Mesenchymal stem cell (in vitro differentiated cells and primary cell): ENCODE results near the gene FAM227B.
A peak's percentile ranks its signal among the peaks of the same experiment; 100 is the strongest.

Experiments used
- DNase-seq: peaks from one replicate; pipeline ENCODE4 v3.0.0-alpha.2; 2013
- H2AFZ ChIP-seq: one replicate; pipeline ENCODE4 v1.6.1; 2013; ENCODE audit warnings: low read depth, mild to moderate bottlenecking, control low read depth, inconsistent platforms, low read length, moderate library complexity
- H2AK5ac ChIP-seq: 2 replicates; pipeline ENCODE4 v1.6.1; 2013; ENCODE audit warnings: low read length, moderate library complexity, mild to moderate bottlenecking, inconsistent platforms; ENCODE audit not compliant: severe bottlenecking
- H2BK120ac ChIP-seq: one replicate; pipeline ENCODE4 v1.6.1; 2013; ENCODE audit warnings: low read depth, mild to moderate bottlenecking, inconsistent platforms, low read length, moderate library complexity
- H2BK12ac ChIP-seq, 2 experiments: one replicate each; pipeline ENCODE4 v1.6.1; 2013; ENCODE audit warnings: inconsistent platforms in 2 of 2, low read length in 2 of 2, mild to moderate bottlenecking in 2 of 2, moderate library complexity in 2 of 2, control low read depth in 1 of 2
- H2BK15ac ChIP-seq: one replicate; pipeline ENCODE4 v1.6.1; 2013; ENCODE audit warnings: mild to moderate bottlenecking, low read depth, inconsistent platforms; ENCODE audit not compliant: poor library complexity, severe bottlenecking
- H2BK5ac ChIP-seq: 2 replicates; pipeline ENCODE4 v1.6.1; 2013; ENCODE audit warnings: low read depth, mild to moderate bottlenecking, low read length, control low read depth, inconsistent platforms; ENCODE audit not compliant: poor library complexity, severe bottlenecking
- H3K14ac ChIP-seq, 2 experiments: one replicate each; pipeline ENCODE4 v1.6.1; 2013; ENCODE audit warnings: inconsistent platforms in 2 of 2, low read length in 2 of 2, control low read depth in 1 of 2, mild to moderate bottlenecking in 1 of 2, moderate library complexity in 1 of 2
- H3K18ac ChIP-seq, 2 experiments: one replicate each; pipeline ENCODE4 v1.6.1; 2013; ENCODE audit warnings: inconsistent platforms in 2 of 2, low read length in 2 of 2, control low read depth in 1 of 2, low read depth in 1 of 2, mild to moderate bottlenecking in 1 of 2
- H3K23ac ChIP-seq, 2 experiments: one replicate each; pipeline ENCODE4 v1.6.1; 2013; ENCODE audit warnings: inconsistent platforms in 2 of 2, low read length in 2 of 2, mild to moderate bottlenecking in 2 of 2, moderate library complexity in 2 of 2, control low read depth in 1 of 2
- H3K27ac ChIP-seq: 2 replicates; pipeline ENCODE4 v1.5.1; 2013; ENCODE audit warnings: mild to moderate bottlenecking, moderate library complexity, low read length, control low read depth, inconsistent platforms; ENCODE audit not compliant: poor library complexity, severe bottlenecking
- H3K27me3 ChIP-seq, 2 experiments: 2 replicates each; pipeline versions ENCODE4 v1.6.1 to v1.7.0; 2013; ENCODE audit warnings: low read length in 2 of 2, mild to moderate bottlenecking in 2 of 2, moderate library complexity in 2 of 2, control low read depth in 1 of 2, inconsistent platforms in 1 of 2; ENCODE audit not compliant: control insufficient read depth in 1 of 2, insufficient read depth in 1 of 2
- H3K36me3 ChIP-seq, 2 experiments: 2 replicates each; pipeline versions ENCODE4 v1.6.1 to v1.7.0; 2013; ENCODE audit warnings: low read length in 2 of 2, control low read depth in 1 of 2, inconsistent platforms in 1 of 2, low read depth in 1 of 2, mild to moderate bottlenecking in 1 of 2; ENCODE audit not compliant: insufficient read depth in 2 of 2, control insufficient read depth in 1 of 2
- H3K4ac ChIP-seq, 2 experiments: one replicate each; pipeline ENCODE4 v1.6.1; 2013; ENCODE audit warnings: inconsistent platforms in 2 of 2, low read length in 2 of 2, mild to moderate bottlenecking in 2 of 2, moderate library complexity in 2 of 2, control low read depth in 1 of 2, low read depth in 1 of 2
- H3K4me1 ChIP-seq: 2 replicates; pipeline ENCODE4 v1.6.1; 2013; ENCODE audit warnings: low read depth, low read length, control low read depth; ENCODE audit not compliant: control insufficient read depth, insufficient read depth
- H3K4me2 ChIP-seq: 2 replicates; pipeline ENCODE4 v1.6.1; 2013; ENCODE audit warnings: low read length, mild to moderate bottlenecking, inconsistent platforms; ENCODE audit not compliant: poor library complexity, severe bottlenecking
- H3K4me3 ChIP-seq, 2 experiments: 2 replicates each; pipeline versions ENCODE4 v1.5.1 to v1.7.0; 2013; ENCODE audit warnings: low read length in 2 of 2, mild to moderate bottlenecking in 2 of 2, control low read depth in 1 of 2, low read depth in 1 of 2; ENCODE audit not compliant: insufficient read depth in 1 of 2
- H3K79me1 ChIP-seq: replicated peaks from 2 replicates; pipeline ENCODE4 v1.6.1; 2013; ENCODE audit warnings: mild to moderate bottlenecking, control low read depth, low read length, inconsistent platforms; ENCODE audit not compliant: poor library complexity, severe bottlenecking
- H3K9ac ChIP-seq: 2 replicates; pipeline ENCODE4 v1.7.0; 2013; ENCODE audit warnings: mild to moderate bottlenecking, low read length, moderate library complexity
- H3K9me3 ChIP-seq: 2 replicates; pipeline ENCODE4 v1.7.0; 2013; ENCODE audit warnings: mild to moderate bottlenecking, low read length; ENCODE audit not compliant: control insufficient read depth
- H4K8ac ChIP-seq: one replicate; pipeline ENCODE4 v1.6.1; 2013; ENCODE audit warnings: inconsistent platforms, mild to moderate bottlenecking, low read length, moderate library complexity
- H4K91ac ChIP-seq: one replicate; pipeline ENCODE4 v1.6.1; 2013; ENCODE audit warnings: mild to moderate bottlenecking, low read length, inconsistent platforms
- WGBS: methylation state at CpG from one replicate; pipeline ENCODE4 v1.1.7; 2013; ENCODE audit warnings: mixed read lengths; 5-methylcytosine and 5-hydroxymethylcytosine counted together

The FAM227B gene

GRCh38 chr15:49339656-49340055 is 281.0 kb downstream of the FAM227B start:
- Histone ChIP-seq H2BK5ac (no peak overlapping the region), H3K9ac (no peak overlapping the region), H2AK5ac (no peak overlapping the region), H3K36me3 (peaks cover 10 to 15% of the 10 kb centered on the region in 2 experiments), H3K27me3 (no peaks in the 10 kb centered on the region), H3K27ac (no peak overlapping the region), H3K23ac (no peak overlapping the region), H3K79me1 (peaks cover 10% of the 10 kb centered on the region), H2BK12ac (no peak overlapping the region), H2BK15ac (no peak overlapping the region), H3K9me3 (peaks cover 5% of the 10 kb centered on the region), H3K14ac (no peak overlapping the region), H3K4me1 (peaks cover 1% of the 10 kb centered on the region), H2BK120ac (no peak overlapping the region), H4K91ac (no peak overlapping the region), H3K18ac (no peak overlapping the region), H4K8ac (no peak overlapping the region), H3K4ac (no peak overlapping the region), H2AFZ (no peak overlapping the region), H3K4me3 (no peak overlapping the region), H3K4me2 (no peak overlapping the region)
- 79% methylated on average over 10 of the region's 10 CpGs for WGBS
- DNase-seq, result no peak

DNA sequence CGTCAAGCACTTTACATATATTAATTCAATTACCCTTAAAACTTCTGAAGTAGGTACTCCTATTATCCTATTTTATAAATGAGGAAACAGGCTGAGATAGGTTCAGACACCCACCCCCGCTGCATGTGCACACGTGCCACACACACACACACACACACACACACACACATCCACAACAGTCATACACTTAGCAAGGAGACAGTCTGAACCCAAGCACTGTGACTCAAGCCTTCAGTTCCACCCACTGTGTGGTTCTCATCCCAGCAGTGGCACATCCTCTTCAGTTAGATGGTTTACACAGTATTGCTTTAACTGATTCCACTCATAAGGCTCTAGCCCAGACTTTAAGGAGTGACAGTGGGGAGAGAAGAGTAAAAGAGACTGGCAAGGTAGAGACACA is 288.7 kb downstream of the FAM227B start:
- Histone ChIP-seq H2BK120ac (no peak overlapping the region), H3K9me3 (no peaks in the 10 kb centered on the region), H2AK5ac (no peak overlapping the region), H3K4me1 (no peaks in the 10 kb centered on the region), H3K79me1 (peaks cover 8% of the 10 kb centered on the region), H2BK12ac (no peak overlapping the region), H3K9ac (no peak overlapping the region), H3K14ac (no peak overlapping the region), H3K4me3 (no peak overlapping the region), H4K8ac (no peak overlapping the region), H3K4ac (no peak overlapping the region), H3K27me3 (no peaks in the 10 kb centered on the region), H3K23ac (no peak overlapping the region), H2BK5ac (no peak overlapping the region), H3K36me3 (peaks cover 0 to 39% of the 10 kb centered on the region in 2 experiments), H2BK15ac (no peak overlapping the region), H3K27ac (no peak overlapping the region), H2AFZ (no peak overlapping the region), H4K91ac (no peak overlapping the region), H3K18ac (no peak overlapping the region), H3K4me2 (no peak overlapping the region)
- peak; percentile 37 for DNase-seq
- 90% methylated on average over 3 of the region's 3 CpGs for WGBS

- no peak overlapping the region for H3K4ac ChIP-seq
- H3K79me1 ChIP-seq, result peaks cover 8% of the 10 kb centered on the region
- no peak for DNase-seq
- H3K4me2 ChIP-seq, result no peak overlapping the region
- no peaks in the 10 kb centered on the region for H3K4me1 ChIP-seq
- no peak overlapping the region for H3K27ac ChIP-seq
- H3K4me3 ChIP-seq, result no peak overlapping the region
- no peak overlapping the region for H2BK12ac ChIP-seq
- no peak overlapping the region for H2BK15ac ChIP-seq
- no peaks in the 10 kb centered on the region for H3K27me3 ChIP-seq
- no peak overlapping the region for H2AFZ ChIP-seq
- H3K18ac ChIP-seq, result no peak overlapping the region
- H3K9me3 ChIP-seq, result no peaks in the 10 kb centered on the region
- H2AK5ac ChIP-seq, result no peak overlapping the region
- H3K36me3 ChIP-seq, result peaks cover 0 to 39% of the 10 kb centered on the region in 2 experiments
- H4K8ac ChIP-seq, result no peak overlapping the region
- H4K91ac ChIP-seq, result no peak overlapping the region
- no peak overlapping the region for H3K14ac ChIP-seq
- H2BK120ac ChIP-seq, result no peak overlapping the region
- no peak overlapping the region for H3K23ac ChIP-seq
- H2BK5ac ChIP-seq, result no peak overlapping the region
- no peak overlapping the region for H3K9ac ChIP-seq
These were observed 289.2 kb downstream of the FAM227B start for GRCh38 chr15:49331442-49331841.

- Histone ChIP-seq H3K4me1 (no peaks in the 10 kb centered on the region), H2BK12ac (no peak overlapping the region), H3K79me1 (peaks cover 8% of the 10 kb centered on the region), H3K9ac (no peak overlapping the region), H2BK120ac (no peak overlapping the region), H4K91ac (no peak overlapping the region), H2BK5ac (no peak overlapping the region), H3K9me3 (no peaks in the 10 kb centered on the region), H2AK5ac (no peak overlapping the region), H3K36me3 (peaks cover 0 to 37% of the 10 kb centered on the region in 2 experiments), H3K18ac (no peak overlapping the region), H3K4me2 (no peak overlapping the region), H3K23ac (no peak overlapping the region), H3K27me3 (no peaks in the 10 kb centered on the region), H4K8ac (no peak overlapping the region), H3K4ac (no peak overlapping the region), H3K14ac (no peak overlapping the region), H3K27ac (no peak overlapping the region), H2BK15ac (no peak overlapping the region), H2AFZ (no peak overlapping the region), H3K4me3 (no peak overlapping the region)
- no peak for DNase-seq
These were observed 290.5 kb downstream of the FAM227B start for GRCh38 chr15:49330166-49330565.
